GM23248 (cell line): ENCODE measurements around the gene TMEM184B. TPM values are rescaled to one million over a fixed set of nuclear protein-coding genes. Genes with fewer than 3 reads are reported as not detected.

Experiments used
- DNase-seq: peaks from one replicate; pipeline ENCODE4 v3.0.0-alpha.2; 2015
- H2AFZ ChIP-seq: fragments of 200-600 bp; sonication (generic); 2 replicates; pipeline ENCODE4 v1.6.1; 2016; ENCODE audit warnings: antibody characterized with exemption
- H3F3A ChIP-seq: fragments of 200-600 bp; sonication (generic); 2 replicates; pipeline ENCODE4 v1.6.1; 2016; ENCODE audit warnings: mild to moderate bottlenecking, antibody characterized with exemption, mixed run types; ENCODE audit not compliant: insufficient read depth
- H3K27ac ChIP-seq: fragments of 200-600 bp; sonication (generic); 2 replicates; pipeline ENCODE4 v1.5.1; 2016; ENCODE audit warnings: mild to moderate bottlenecking
- H3K27me3 ChIP-seq: fragments of 200-600 bp; sonication (generic); replicated peaks from 2 replicates; pipeline ENCODE4 v1.6.1; 2016; ENCODE audit warnings: mild to moderate bottlenecking; ENCODE audit not compliant: insufficient read depth
- H3K36me3 ChIP-seq: fragments of 200-600 bp; sonication (generic); 2 replicates; pipeline ENCODE4 v1.6.1; 2016; ENCODE audit warnings: low read depth, mild to moderate bottlenecking
- H3K4me1 ChIP-seq: fragments of 200-600 bp; sonication (generic); 2 replicates; pipeline ENCODE4 v1.6.1; 2016; ENCODE audit warnings: mild to moderate bottlenecking; ENCODE audit not compliant: insufficient read depth
- H3K4me2 ChIP-seq: fragments of 200-600 bp; sonication (generic); one replicate; pipeline ENCODE4 v1.6.1; 2016; ENCODE audit warnings: mild to moderate bottlenecking; ENCODE audit not compliant: unreplicated experiment
- H3K4me3 ChIP-seq: fragments of 200-600 bp; sonication (generic); 2 replicates; pipeline ENCODE4 v1.5.1; 2016; ENCODE audit warnings: mild to moderate bottlenecking
- H3K79me2 ChIP-seq: fragments of 200-600 bp; sonication (generic); 2 replicates; pipeline ENCODE4 v1.6.1; 2016; ENCODE audit warnings: mild to moderate bottlenecking; ENCODE audit not compliant: insufficient read depth
- H3K9ac ChIP-seq: fragments of 200-600 bp; sonication (generic); 2 replicates; pipeline ENCODE4 v1.6.1; 2016; ENCODE audit warnings: mild to moderate bottlenecking
- H3K9me2 ChIP-seq: fragments of 200-600 bp; sonication (generic); 2 replicates; pipeline ENCODE4 v1.6.1; 2016; ENCODE audit warnings: mixed run types, mild to moderate bottlenecking, moderate library complexity; ENCODE audit not compliant: insufficient read depth
- H3K9me3 ChIP-seq: fragments of 200-600 bp; sonication (generic); one replicate; pipeline ENCODE4 v1.6.1; 2017; ENCODE audit warnings: low read depth
- H4K20me1 ChIP-seq: fragments of 200-600 bp; sonication (generic); 2 replicates; pipeline ENCODE4 v1.6.0; 2016; ENCODE audit not compliant: insufficient read depth
- EZH2 ChIP-seq: fragments of 200-600 bp; sonication (generic); IDR thresholded peaks from 2 replicates; pipeline ENCODE4 v1.6.1; 2018; ENCODE audit warnings: antibody characterized with exemption, mild to moderate bottlenecking; ENCODE audit not compliant: insufficient read depth, poor library complexity, severe bottlenecking
- EZH2phosphoT487 ChIP-seq: fragments of 200-600 bp; sonication (generic); IDR thresholded peaks from 2 replicates; pipeline ENCODE4 v1.6.1; 2018; ENCODE audit warnings: antibody characterized with exemption, moderate library complexity, mild to moderate bottlenecking, low read depth; ENCODE audit not compliant: insufficient read depth
- WGBS, 2 experiments: methylation state at CpG; one replicate each; pipeline ENCODE4 v1.1.6; 2015 to 2017; ENCODE audit warnings: low lambda C conversion rate in 2 of 2, low coverage in 1 of 2; ENCODE audit errors: missing lambda C conversion rate in 2 of 2; 5-methylcytosine and 5-hydroxymethylcytosine counted together
- in situ Hi-C: fragments of 300-500 bp; cut with MboI; formaldehyde crosslinking; loops from 2 replicates; pipeline ENCODE4 v1.15.0; 2020
- polyA plus RNA-seq: library from polyadenylated mRNA; unstranded; fragments of >200 nt; fragmentation: Nextera tagmentation; extraction: Ambion mirVana; gene quantifications from 2 replicates; pipeline ENCODE4 v1.2.1, GENCODE V29; 2016
- total RNA-seq: library from RNA; depleted of rRNA; stranded (reverse); fragments of >200 nt; shearing (Covaris generic); gene quantifications from 2 replicates; pipeline ENCODE4 v1.2.3, GENCODE V29; 2014

The TMEM184B gene
- total and polyA plus RNA-seq, 2 experiments from 2014 or later = 83.7 to 91.0 TPM

DNA sequence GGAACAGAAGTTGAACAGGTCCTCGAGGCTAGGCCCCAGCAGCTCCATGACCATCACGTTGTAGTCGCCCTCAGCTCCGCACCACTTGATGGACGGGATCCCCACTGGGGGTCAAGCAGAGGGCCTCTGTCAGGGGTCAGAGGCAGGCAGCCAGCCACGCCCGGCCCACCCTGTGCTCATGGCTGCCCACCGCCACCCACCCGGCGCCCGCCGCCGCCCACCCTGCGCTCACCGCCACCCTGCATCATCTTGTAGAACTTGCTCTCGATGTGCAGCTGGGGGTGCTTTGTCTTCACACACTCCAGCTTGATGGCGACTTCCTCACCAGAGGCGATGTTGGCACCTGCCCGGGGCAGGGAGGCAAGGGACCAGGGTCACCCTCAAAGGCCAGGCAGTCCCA, 30.1 kb upstream of the TMEM184B start:
- Histone ChIP-seq H3K79me2 (peaks cover 100% of the 10 kb centered on the region), H3K9me2 (no peaks in the 10 kb centered on the region), H4K20me1 (peaks cover 16% of the 10 kb centered on the region), H3F3A (peaks cover 18% of the 10 kb centered on the region), H3K4me1 (peaks cover 28% of the 10 kb centered on the region), H3K4me3 (no peak overlapping the region), H3K9me3 (no peaks in the 10 kb centered on the region), H3K27me3 (no peaks in the 10 kb centered on the region), H3K36me3 (peaks cover 37% of the 10 kb centered on the region; the same call in 1 of the 2 replicates), H2AFZ (no peak overlapping the region), H3K4me2 (no peak overlapping the region), H3K27ac (no peak overlapping the region), H3K9ac (no peak overlapping the region)
- in situ Hi-C loops = no loop called here
- no peak for DNase-seq
- 78 to 91% methylated on average over 10 to 17 of the region's 19 CpGs for WGBS, 2 experiments
- no peak for TF ChIP-seq EZH2
- no peak for TF ChIP-seq EZH2phosphoT487

- Histone ChIP-seq H3K4me3 (no peak overlapping the region), H3K4me2 (no peak overlapping the region), H3F3A (peaks cover 10% of the 10 kb centered on the region), H3K27ac (no peak overlapping the region), H3K9me3 (no peaks in the 10 kb centered on the region), H3K9me2 (no peaks in the 10 kb centered on the region), H4K20me1 (peaks cover 12% of the 10 kb centered on the region), H3K27me3 (no peaks in the 10 kb centered on the region), H3K36me3 (peaks cover 56% of the 10 kb centered on the region; the same call in 1 of the 2 replicates), H2AFZ (no peak overlapping the region), H3K79me2 (peaks cover 100% of the 10 kb centered on the region), H3K4me1 (peaks cover 20% of the 10 kb centered on the region), H3K9ac (no peak overlapping the region)
- 85 to 93% methylated on average over 3 of the region's 3 CpGs for WGBS, 2 experiments
- TF ChIP-seq EZH2phosphoT487 (no peak), EZH2 (no peak)
- no peak for DNase-seq
- in situ Hi-C loops = no loop called here
Measured at GRCh38 chr22:38300946-38301345, 28.1 kb upstream of the TMEM184B start.

GRCh38 chr22:38300197-38300945, 27.6 kb upstream of the TMEM184B start:
- no peak overlapping the region for H3K4me2 ChIP-seq
- H3K9me2 ChIP-seq = no peaks in the 10 kb centered on the region
- H3K27me3 ChIP-seq = no peaks in the 10 kb centered on the region
- in situ Hi-C loops = no loop called here
- H3K4me1 ChIP-seq = peaks cover 14% of the 10 kb centered on the region
- peaks cover 7% of the 10 kb centered on the region for H4K20me1 ChIP-seq
- H3K4me3 ChIP-seq = no peak overlapping the region
- 93 to 94% methylated on average over 25 of the region's 26 CpGs for WGBS, 2 experiments
- H3K9ac ChIP-seq = no peak overlapping the region
- H3K27ac ChIP-seq = no peak overlapping the region
- H3F3A ChIP-seq = peaks cover 4% of the 10 kb centered on the region
- H2AFZ ChIP-seq = no peak overlapping the region
- H3K9me3 ChIP-seq = no peaks in the 10 kb centered on the region
- no peak for TF ChIP-seq EZH2
- no peak for TF ChIP-seq EZH2phosphoT487
- peaks cover 100% of the 10 kb centered on the region for H3K79me2 ChIP-seq
- DNase-seq = no peak
- peaks cover 60% of the 10 kb centered on the region; the same call in 1 of the 2 replicates for H3K36me3 ChIP-seq

DNA sequence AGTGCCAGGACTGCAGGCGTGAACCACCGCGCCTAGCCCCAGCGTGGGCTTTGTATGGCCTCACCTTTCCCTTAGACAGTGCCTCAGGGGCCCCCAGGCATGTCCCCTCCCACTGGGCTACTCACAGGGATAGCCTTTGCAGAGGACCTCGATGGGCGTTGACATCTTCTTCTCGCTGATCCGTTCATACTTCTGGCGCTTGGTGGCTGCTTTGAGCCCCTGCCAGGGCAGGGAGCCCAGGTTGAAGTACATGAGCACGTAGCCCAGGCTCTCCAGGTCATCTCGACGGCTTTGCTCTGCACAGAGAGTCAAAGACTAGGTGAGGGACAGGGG, 26.9 kb upstream of the TMEM184B start:
- WGBS, 2 experiments = 92% methylated on average over 12 of the region's 12 CpGs
- H4K20me1 ChIP-seq = peaks cover 3% of the 10 kb centered on the region; the same call in 1 of the 2 replicates
- no peak overlapping the region for H2AFZ ChIP-seq
- no peaks in the 10 kb centered on the region for H3F3A ChIP-seq
- peaks cover 10% of the 10 kb centered on the region for H3K4me1 ChIP-seq
- no peaks in the 10 kb centered on the region for H3K27me3 ChIP-seq
- H3K9me2 ChIP-seq = no peaks in the 10 kb centered on the region
- no peak overlapping the region for H3K4me2 ChIP-seq
- H3K79me2 ChIP-seq = peaks cover 100% of the 10 kb centered on the region
- in situ Hi-C loops = no loop called here
- no peak for TF ChIP-seq EZH2phosphoT487
- H3K9me3 ChIP-seq = no peaks in the 10 kb centered on the region
- DNase-seq = no peak
- H3K27ac ChIP-seq = no peak overlapping the region
- H3K4me3 ChIP-seq = no peak overlapping the region
- no peak overlapping the region for H3K9ac ChIP-seq
- H3K36me3 ChIP-seq = peaks cover 61% of the 10 kb centered on the region; the same call in 1 of the 2 replicates
